AG04450 (cell line): ENCODE measurements around the gene ARMC9. TPM values are rescaled to one million over a fixed set of nuclear protein-coding genes. Genes with fewer than 3 reads are reported as not detected.

Experiments
- CTCF ChIA-PET: fragments of 300-600, 350-600 bp; formaldehyde crosslinking; extraction: SDS; loops from one replicate; lab custom pipeline; 2022; ENCODE audit warnings: antibody characterized with exemption, inconsistent platforms; lab: Charles Lee
- POLR2A ChIA-PET: fragments of 350-600 bp; formaldehyde crosslinking; extraction: SDS; loops from one replicate; lab custom pipeline; 2021; ENCODE audit warnings: antibody characterized with exemption, inconsistent platforms; lab: Yijun Ruan, JAX
- DNase-seq: peaks from one replicate; pipeline ENCODE4 v3.0.0-alpha.2; 2011; ENCODE audit warnings: low read depth, low spot score
- H3K27ac ChIP-seq: one replicate; pipeline ENCODE4 v1.5.1; 2012; ENCODE audit warnings: low read depth, low read length, control low read depth
- H3K27me3 ChIP-seq: one replicate; pipeline ENCODE4 v1.6.0; 2012; ENCODE audit warnings: low read length; ENCODE audit not compliant: control insufficient read depth, insufficient read depth
- H3K4me3 ChIP-seq: 2 replicates; pipeline ENCODE4 v1.5.1; 2011; ENCODE audit warnings: mild to moderate bottlenecking, low read depth, low read length, control low read depth
- H3K9me3 ChIP-seq: 2 replicates; pipeline ENCODE4 v1.5.1; 2012; ENCODE audit warnings: low read length; ENCODE audit not compliant: control insufficient read depth, insufficient read depth
- CTCF ChIP-seq: IDR thresholded peaks from 2 replicates; pipeline ENCODE4 v1.5.1; 2011; ENCODE audit warnings: low read depth, low read length, control low read depth, inconsistent platforms
- polyA plus RNA-seq: library from polyadenylated mRNA; depleted of rRNA; stranded (reverse); fragments of >200 nt; gene quantifications from 2 replicates; pipeline ENCODE4 v1.2.3, GENCODE V29; 2011

The ARMC9 gene
- polyA plus RNA-seq, 1 experiment, result 49.4 TPM

GRCh38 chr2:231376857-231377256, 178.4 kb downstream of the ARMC9 start:
- TF ChIP-seq CTCF, result no peak
- Histone ChIP-seq H3K9me3 (no peaks in the 10 kb centered on the region; the same call in 1 of the 2 replicates), H3K4me3 (no peak overlapping the region), H3K27me3 (peaks cover 3% of the 10 kb centered on the region), H3K27ac (no peak overlapping the region)
- POLR2A ChIA-PET, result no interaction called here
- CTCF ChIA-PET, result interaction anchor here (0.7 kb wide), 1 partner anchor 9 kb away, joined by 3 read pairs; no protein-coding TSS in a partner anchor
- no peak for DNase-seq

- Histone ChIP-seq H3K9me3 (peaks cover 10% of the 10 kb centered on the region; the same call in 1 of the 2 replicates), H3K27ac (no peak overlapping the region), H3K4me3 (no peak overlapping the region), H3K27me3 (peaks cover 3% of the 10 kb centered on the region)
- ChIA-PET CTCF (interaction anchor here (1.0 kb wide), 1 partner anchor 82 kb away, joined by 3 read pairs; no protein-coding TSS in a partner anchor), POLR2A (no interaction called here)
- no peak for DNase-seq
- no peak for TF ChIP-seq CTCF
Observed at GRCh38 chr2:231378026-231378722, 179.7 kb downstream of the ARMC9 start.

- Histone ChIP-seq H3K4me3 (no peak overlapping the region), H3K27ac (no peak overlapping the region), H3K27me3 (peaks cover 3% of the 10 kb centered on the region), H3K9me3 (peaks cover 22% of the 10 kb centered on the region)
- ChIA-PET CTCF (no interaction called here), POLR2A (no interaction called here)
- TF ChIP-seq CTCF, result no peak
- no peak for DNase-seq
Observed at GRCh38 chr2:231379266-231380215, 181.1 kb downstream of the ARMC9 start.

- H3K9me3 ChIP-seq, result peaks cover 25% of the 10 kb centered on the region
- no peak for TF ChIP-seq CTCF
- peaks cover 3% of the 10 kb centered on the region for H3K27me3 ChIP-seq
- H3K27ac ChIP-seq, result no peak overlapping the region
- no peak overlapping the region for H3K4me3 ChIP-seq
- ChIA-PET CTCF (no interaction called here), POLR2A (no interaction called here)
- no peak for DNase-seq
Observed at GRCh38 chr2:231380307-231380706, 181.9 kb downstream of the ARMC9 start.
